GM18870 (cell line): Measurements from ENCODE around the gene SEC31B.

Experiments
- ATAC-seq: cut with Tn5 transposase; IDR thresholded peaks from one replicate; pipeline ENCODE4 v1.9.1; 2021; ENCODE audit warnings: moderate library complexity; ENCODE audit not compliant: unreplicated experiment

The SEC31B gene

GRCh38 chr10:100446130-100446761, 73.4 kb downstream of the SEC31B start:
- ATAC-seq = no peak

- no peak for ATAC-seq
These were observed 77.1 kb downstream of the SEC31B start for GRCh38 chr10:100442548-100442947.

GRCh38 chr10:100438674-100439315, 80.9 kb downstream of the SEC31B start:
- no peak for ATAC-seq
